SKM-1 (cell line): ENCODE measurements around the gene TMEM63B.
"Not testable (repeated sequence)": the region's sequence is repeated elsewhere in the genome, so short reads cannot be mapped to it uniquely, and the experiment has no call there.

Experiments used
- DNase-seq: peaks from one replicate; lab custom pipeline; 2025; ENCODE audit not compliant: unreplicated experiment; lab: John Stamatoyannopoulos, UW

TMEM63B gene

DNA sequence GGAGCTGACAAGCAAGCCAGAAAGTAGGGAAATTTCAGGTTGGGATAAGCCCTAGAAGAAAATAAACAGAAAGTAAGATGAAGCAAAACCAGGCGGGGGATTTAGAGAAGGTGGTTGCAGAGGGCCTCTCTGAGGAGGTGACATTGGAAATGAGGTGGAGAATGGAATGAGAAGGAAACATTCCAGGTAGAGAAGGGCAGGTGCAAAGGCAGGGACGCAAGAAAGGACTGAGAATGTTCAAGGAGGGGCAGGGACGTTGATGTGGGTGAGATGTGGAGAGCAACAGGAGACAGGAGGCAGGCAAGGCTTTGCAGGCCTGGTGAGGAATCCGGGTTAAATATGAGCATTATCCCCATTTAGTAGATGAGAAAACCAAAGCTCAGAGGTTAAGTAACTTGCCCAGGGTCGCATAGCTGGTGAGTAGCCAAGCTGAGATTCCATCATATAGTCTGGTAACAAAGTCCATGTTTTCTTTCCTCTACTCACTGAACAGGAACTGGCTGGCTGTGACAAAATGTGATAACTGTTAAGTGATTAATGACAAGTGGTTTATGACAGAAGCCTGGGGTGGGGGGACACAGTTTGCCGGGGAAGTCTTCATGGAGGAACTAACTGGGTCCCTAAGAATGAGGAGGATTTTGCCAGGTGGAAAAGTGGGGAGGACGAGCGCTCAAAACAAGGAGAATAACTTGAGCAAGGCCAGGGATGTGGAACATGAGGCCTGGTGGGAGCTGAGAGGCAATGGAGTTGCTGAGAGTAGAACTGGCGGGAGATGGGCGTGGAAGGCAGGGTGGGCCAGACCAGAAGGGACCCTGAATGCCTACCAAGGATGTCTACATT, 32.7 kb upstream of the TMEM63B start:
- no peak for DNase-seq

DNA sequence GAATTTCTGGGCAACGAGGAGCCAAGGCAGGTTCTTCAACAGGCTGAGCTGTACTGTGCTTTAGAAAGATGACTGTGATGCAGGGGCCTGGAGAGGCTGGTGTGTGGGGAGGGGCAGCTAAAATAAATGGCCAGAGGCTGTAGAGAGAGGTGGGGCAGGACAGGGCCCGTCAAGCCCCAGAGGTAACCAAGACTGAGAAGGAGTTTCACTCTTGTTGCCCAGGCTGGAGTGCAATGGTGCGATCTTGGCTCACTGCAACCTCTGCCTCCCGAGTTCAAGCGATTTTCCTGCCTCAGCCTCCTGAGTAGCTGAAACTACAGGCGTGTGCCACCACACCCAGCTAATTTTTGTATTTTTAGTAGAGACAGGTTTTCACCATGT, 32.1 kb upstream of the TMEM63B start:
- not testable (repeated sequence) for DNase-seq

DNA sequence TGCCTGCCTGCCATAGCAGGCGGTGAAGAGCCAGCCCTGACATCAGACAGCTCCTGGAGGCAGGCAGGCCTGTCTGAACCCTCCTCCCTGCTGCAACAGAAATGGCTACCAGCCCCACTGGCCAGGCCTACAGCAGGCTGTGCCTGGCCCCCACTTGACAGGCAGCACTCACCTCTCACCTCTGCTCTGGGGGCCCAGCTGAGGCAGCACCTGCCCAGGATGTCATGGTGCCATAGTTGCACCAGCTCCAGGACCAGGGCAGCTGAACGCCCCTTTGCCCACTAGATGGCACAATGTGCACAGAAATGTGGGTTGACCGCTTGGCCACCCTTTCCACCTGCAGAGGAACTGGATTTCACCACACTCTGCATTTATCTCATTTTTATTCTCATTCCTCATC, 30.7 kb upstream of the TMEM63B start:
- peak; percentile 73 for DNase-seq

DNA sequence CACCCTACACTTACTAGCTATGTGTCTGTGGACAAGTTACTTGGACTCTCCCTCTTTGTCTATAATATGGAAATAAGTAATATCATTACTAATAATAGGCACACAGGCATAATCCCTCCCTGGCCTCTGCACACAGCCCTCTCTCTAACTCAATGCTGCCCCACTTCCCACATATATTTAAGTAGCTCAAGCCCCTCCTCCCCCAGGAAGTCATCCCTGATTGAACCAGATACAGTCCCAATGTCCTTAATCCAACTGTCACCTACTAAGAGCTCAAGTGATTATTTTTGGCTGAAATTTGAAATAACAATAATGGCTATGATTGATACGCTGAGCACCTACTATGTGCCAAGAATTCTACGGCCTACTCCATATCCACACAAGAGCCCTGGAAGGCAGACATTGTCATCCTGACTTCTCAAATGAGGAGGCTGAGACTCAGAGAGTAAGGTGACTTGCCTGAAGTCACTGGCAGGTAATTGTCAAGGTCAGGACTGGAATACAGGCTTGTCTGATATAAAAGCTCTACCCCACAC, 29.5 kb upstream of the TMEM63B start:
- DNase-seq: no peak

DNA sequence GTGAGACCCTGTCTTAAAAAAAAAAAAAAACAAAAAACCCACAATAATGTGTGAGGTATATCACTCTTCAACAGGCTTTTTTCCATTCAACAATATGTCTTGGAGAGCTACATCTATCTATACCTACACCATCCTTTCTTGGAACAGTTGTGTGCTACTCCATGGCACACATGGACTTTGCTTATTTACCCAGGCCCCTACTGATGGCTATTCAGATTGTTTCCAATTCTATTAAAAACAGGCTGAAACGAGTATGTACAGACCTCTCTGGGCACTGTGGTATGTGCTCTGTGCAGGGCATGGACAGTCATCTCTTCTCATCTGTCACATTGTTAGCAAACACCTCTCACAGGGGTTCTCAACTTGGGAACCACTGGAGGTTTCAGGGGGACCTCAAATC, 28.2 kb upstream of the TMEM63B start:
- DNase-seq: no peak

DNA sequence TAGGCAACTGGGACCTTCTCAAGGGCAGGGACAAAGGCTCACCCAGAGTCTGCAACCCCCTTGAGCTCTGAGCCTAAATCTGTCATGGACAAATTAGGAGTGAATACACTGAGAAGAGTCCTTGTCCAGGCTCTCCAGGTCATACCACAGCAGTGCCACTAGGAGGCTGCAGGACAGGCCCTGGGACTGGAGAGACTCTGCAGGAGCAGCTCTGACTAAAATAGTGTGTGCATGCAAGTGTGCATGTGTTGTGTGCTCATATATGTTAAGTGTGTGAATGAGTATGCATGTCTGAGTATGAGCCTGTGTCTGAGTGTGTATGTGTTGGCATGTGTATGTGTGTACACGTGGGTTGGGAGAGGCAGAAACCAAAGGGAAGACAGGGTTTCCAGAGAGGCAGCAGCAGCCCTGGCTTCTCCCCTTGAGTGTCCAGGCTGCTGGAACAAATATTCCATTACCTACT, 27.2 kb upstream of the TMEM63B start:
- peak; percentile 41 for DNase-seq

DNA sequence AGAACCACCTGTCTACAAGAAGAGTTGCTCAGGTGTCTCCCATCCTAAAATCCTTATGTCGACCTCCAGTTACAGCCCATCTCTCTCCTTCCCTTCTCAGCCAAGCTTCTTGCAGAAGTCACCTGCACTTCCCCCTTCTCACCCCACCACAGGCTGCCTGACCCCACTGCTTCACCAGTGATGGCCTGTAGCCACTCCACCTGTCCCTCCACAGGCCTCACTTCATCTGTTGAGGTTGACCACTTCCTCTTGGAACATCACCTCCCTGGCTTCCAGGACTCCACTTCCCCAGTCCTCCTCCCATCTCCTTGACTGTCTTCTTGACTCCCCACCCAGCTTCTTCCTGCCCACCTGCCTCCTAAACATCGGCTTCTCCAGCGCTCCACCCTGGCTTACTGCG, 25.5 kb upstream of the TMEM63B start:
- DNase-seq: no peak

DNA sequence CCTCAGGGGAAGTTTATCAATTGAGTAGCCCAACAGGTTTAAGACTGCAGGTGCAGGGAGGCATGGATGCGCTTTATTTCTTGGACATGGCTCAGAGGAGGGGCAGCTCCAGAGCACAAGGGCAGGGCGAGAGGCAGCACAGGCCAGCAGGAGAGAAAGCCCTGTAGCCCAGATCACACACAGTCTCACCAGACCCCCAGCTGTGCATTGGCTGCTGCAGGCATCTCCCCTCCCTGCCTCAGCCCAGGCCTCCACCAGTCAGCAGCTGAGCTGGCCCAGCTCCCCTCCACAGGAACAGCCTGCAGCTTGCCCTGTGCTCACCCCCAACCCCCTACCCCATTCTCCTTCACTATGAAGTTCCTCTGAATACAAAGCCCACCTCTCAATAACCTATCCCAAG, 24.8 kb upstream of the TMEM63B start:
- DNase-seq: no peak

DNA sequence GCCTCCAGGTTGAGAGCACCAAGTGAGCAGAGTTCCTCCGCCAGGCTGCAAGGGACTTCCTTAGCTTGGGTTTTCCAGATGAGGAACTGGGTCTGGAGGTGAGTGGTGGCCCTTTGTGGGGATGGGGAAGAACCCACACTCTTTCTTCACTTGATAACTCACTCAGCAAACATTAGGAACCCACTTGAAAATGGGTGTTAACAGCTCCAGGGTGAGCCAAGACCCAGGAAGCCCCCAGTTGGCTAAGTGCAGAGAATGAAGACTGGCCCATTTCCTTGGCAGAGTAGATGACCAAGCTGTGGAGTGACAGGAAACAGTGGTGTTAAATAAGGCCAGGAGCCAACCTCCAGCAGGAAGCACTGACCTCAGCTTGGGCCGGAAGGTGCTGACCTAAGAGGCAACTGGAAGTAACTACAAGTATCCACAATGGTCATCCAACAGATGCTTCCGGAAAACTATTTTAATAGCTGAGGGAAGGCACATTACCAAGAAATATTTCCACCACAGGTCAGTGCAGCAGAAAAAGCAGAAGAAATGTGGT, 22.8 kb upstream of the TMEM63B start:
- no peak for DNase-seq

DNA sequence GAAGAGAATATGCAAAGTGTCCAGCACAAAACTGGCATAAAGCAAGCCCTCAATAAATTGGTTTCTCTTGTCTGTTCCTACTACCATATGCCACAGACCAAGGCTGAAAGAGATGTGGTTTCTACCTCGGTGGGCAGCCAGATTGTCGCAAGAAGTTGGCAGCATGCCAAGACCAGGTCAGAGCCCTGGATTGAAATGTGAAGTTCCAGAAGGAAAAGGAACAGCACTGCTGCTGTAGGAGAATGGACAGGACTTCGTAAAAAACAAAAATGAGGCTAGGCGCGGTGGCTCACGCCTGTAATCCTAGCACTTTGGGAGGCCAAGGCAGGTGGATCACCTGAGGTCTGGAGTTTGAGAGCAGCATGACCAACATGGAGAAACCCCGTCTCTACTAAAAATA, 22.2 kb upstream of the TMEM63B start:
- DNase-seq: no peak

DNA sequence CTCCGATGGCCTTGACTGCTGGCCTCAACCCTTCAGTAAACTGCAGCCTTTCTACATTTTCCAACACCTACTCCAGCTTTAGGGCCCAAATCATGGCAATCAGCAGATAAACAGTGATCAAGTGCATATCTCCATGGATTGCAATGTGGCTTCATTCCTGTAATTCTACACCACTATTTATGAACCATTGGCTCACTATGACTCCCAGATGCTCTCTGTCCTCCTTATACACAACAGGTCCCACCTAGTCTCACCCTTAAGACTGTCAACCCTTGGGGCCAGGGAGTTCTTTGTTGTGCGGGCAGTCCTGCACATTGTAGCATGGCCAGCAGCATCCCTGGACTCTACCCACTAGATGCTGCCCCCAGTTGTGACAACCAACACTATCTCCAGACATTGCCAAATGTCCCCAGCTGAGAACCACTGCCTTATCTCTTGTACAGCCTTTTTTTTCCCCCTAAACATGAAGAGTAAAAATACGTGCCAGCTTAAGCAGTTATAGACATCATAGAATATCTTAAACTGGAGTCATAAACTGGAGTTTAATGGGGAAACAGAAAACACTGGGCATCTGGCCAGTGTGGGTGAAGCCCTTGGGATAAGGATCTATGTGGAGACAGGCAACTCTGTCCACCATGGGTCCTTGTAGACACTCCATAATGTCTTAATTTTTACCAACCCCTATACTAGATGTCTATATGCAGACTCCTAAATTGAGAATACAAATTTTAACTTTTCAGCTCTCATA, 21.2 kb upstream of the TMEM63B start:
- DNase-seq: no peak

DNA sequence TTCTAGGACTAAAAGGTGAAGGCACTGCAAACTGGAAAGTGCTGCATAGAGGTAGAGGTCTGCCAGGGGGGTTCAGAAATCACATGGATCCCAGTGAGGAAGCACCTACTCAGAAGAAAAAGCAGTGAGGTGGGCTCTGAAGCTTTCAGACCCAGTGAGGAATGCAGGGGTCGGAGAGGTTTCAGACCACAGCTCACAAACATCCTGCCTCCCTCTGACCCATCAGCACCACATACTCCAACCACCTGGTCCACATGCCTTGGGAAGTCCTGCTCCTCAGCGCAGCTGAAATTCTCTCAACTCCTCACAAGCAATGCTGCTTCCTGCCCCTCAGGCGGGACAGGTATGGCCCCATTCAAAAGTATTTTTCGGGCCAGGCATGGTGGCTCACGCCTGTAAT, 20.3 kb upstream of the TMEM63B start:
- no peak for DNase-seq

DNA sequence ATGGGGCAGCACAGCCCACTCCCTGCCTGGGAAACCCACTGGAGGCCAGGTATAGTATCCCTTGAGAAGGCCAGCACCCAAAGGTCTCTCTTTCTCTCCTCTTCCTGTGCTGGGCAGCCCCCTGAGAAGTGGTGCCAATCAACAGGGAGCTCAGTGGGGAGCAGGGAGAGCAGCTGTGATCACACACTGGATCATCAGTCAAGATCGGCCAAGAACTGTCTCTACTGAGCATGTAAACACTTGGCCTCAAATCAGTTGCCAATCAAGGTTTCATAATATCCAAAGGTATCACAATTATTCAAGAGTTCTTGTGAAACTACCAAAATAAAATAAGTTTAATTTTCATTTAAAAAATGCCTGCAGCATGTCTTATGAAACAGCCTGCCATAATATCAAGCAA, 18.9 kb upstream of the TMEM63B start:
- no peak for DNase-seq

DNA sequence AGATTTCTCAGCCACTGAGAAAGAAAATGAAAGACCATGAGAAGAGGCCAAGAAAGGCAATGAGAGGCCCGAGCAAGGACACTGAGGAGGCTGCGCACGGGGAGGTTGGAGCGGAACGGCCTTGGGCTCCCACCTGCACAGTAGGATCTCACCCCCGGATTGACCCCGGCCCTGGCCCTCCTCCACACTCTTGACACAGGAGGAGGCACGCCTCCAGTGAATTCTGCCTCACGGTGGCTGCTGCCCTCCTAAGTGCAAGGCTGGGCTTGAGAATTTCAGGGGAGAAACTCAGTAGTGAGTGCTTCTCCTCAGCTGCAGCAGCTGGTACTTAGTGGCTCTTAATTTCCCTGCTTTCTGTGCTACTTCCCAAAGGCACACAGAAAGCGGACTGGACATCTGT, 18.1 kb upstream of the TMEM63B start:
- DNase-seq: no peak

DNA sequence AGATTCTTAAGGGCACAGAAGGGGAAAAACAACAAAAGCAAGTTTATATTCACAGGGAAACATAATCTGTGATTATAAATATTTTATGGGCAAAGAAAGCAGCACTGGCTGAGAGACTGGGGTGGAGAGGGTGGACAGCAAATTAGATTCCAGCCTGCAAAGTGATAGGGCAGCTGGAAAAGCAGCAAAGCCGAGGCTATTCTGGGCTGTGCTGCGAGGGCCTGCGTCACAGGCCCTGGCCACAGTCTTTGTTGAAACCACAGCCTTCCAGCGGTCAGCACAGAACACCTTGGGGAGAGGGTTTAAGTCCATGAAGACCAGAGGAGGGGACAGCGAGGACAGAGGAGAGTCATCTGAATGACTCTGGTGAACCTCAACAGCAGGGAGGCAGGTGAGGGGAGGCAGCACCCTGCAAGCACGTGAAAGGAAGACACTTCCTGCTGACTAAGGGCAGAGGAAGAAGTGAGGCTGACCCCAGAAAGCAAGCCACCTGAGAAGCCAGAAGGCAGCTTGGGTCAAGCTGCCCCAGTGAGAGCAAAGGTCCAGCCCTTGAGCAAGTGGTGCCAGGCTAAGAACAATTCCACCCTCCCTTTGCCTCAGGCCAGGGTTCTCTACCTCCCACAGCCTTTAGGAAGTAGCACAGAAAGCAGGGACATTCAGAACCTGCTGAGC, 17.2 kb upstream of the TMEM63B start:
- DNase-seq: no peak

DNA sequence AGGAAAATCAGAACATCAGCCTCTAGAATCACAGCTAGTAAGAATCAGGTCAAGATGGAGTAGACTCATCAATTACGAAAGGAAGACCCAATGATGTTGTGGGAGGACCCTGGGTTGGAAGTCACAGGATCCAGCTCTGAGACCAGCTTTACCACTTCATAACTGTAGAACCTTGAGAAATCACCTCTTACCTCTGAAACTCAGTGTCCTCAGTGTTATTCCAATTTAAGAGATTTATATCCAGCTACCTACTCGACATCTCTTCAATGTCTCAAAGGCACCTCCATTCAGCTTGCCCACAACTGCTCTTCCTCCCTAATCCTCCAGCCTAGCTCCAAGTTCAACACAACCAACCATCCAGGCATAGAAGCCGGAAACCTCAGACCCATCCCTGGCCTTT, 16.4 kb upstream of the TMEM63B start:
- no peak for DNase-seq

DNA sequence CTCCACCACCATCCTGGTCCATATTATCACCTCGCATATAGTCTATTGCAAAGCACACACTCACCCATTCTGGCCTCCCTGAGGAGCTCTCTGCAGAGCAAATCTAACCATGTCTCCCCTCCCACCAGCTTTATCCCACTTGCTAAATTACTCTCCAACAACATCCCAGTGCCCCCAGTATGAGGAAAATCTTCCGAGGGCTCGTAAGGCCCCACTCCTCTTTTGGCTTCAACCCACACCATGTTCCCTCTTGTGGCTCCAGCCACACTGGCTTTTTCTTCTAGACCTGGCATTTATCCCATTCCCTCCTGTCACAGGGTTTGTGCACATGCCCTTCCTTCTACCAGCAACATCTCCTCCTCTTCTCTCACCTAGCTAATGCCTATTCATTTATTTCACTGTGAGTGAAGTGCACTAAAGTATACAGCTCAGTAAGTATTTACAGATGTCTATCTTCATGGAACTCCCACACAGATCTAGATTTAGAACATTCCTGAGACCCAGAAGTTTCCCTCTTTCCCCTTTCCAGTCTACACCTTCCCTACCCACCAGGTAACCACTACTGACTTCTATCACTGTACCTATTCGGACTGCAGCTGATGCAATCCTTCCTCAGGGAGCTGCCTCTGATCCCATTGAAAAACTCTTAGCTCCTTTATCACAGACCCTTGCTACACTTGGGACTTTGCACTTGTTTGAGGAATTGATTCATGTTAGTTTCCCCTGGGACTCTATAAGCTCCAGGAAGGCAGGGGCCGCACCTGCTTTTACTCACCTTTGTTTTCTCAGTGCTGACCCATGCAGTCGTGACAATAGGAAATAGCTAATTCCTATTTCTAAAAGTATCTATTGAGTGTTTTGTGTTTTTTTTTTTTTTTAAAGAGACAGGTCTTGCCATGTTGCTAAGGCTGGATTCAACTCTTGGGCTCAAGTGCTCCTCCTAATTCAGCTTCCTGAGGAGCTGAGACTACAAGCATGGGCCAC, 15.6 kb upstream of the TMEM63B start:
- DNase-seq: no peak

DNA sequence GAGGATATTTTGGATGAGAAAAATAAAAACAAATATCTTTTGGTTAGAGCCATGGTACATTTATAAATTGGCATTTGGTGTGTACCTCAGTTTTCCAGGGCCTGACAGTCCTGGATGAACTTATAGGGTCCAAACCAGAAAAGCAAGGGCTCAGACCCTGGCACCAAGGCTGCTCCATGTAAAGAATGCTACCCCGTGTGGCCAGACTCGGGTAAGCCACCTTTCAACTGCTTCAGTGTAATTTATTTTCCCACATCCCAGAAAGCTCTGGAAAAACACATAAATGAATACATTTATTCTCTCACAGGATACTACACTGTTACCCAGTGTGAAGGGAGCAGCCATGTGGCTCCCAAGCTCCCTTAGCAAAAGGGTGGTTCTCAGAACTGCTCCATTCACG, 13.9 kb upstream of the TMEM63B start:
- no peak for DNase-seq

DNA sequence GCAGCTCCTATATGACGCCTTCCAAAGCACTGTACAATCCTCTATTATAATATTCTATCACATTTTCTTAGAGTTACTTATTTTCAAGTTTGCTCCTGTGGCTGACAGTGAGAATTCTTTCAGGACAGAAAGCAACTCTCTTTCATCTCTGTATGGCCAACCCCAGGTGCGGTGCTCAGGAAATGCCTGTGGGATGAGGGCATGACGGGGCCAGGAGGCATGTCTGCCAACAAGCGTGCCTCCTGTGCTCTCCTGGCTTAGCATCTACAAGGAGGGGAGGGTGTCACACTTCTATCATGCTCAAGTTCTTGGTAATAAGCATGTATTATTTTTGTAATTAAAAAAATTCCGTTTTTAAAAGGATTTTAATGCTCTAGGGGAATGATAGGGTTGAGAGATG, 11.5 kb upstream of the TMEM63B start:
- DNase-seq: no peak
